GM15510 (cell line): ENCODE measurements around the gene UQCC2.

Experiments used
- POLR2A ChIP-seq: IDR thresholded peaks from 3 replicates; pipeline ENCODE4 v1.6.1; 2011; ENCODE audit warnings: borderline replicate concordance; ENCODE audit not compliant: insufficient read length; ENCODE audit errors: extremely low read depth

Gene UQCC2

DNA sequence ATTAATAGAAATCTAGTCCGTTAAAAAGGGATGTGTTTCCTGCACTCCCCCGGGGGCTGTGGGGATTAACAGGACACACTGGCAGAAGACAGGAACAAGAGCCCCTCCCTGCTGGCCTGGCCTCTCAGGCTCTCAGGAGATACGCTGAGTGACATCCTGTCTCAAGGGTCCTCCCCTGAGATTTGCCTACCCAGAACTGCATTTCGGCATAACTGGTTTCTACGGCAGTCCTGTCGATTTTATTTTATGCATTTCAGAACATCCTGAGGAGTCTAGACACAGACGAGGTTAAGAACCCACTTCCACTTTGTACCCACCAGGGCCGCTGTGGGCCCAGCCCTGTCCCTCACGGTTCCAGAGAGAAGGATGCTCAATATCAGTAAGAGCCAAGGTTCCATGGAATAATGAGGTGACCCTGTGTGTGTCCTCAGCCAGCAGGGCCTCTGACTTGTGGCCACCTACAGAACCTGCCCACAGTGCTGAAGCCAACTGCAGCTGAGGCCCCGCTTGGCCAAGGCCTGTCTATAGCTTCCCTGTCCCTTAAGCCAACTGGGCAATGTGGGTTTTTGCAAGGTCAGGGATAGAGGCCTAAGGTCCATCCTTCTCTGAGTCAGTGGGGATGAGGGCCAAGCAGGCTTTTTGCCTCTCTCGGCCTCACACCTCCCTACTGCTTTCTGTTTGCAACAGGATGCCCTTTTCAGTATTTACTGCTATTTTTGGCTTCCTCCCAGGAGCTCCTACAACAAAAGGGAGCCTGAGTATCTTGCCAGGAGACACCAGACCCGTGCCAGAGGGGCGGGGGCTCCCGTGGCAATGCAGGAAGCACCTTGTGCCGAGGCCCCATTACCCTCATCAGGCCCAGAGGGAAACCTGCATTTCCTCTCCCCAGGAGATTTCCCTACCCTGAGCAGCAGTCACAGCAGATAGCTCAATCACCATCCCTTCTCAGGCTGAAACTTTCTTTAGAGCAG lies 14.7 kb downstream of the UQCC2 start:
- no peak for TF ChIP-seq POLR2A

DNA sequence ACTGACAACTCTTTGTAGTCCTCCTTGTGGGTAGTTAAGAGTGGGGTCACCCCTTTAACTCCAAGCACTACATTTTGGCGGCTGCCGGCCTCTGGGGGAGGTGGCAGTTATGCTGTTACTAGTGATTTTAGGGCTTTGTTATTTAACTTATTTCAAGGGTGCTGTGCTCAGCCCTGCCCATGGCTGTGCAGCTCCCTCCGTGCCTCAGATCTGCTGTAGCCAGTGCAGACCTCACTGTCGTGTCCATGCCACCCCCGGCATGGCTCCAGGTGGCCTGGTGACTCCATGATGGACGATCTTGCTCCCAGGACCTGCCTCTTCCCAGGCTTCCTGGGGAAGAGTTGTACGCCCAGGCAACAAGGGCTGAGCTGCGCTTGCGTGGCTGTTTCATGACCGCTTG lies 15.4 kb downstream of the UQCC2 start:
- TF ChIP-seq POLR2A, result no peak

DNA sequence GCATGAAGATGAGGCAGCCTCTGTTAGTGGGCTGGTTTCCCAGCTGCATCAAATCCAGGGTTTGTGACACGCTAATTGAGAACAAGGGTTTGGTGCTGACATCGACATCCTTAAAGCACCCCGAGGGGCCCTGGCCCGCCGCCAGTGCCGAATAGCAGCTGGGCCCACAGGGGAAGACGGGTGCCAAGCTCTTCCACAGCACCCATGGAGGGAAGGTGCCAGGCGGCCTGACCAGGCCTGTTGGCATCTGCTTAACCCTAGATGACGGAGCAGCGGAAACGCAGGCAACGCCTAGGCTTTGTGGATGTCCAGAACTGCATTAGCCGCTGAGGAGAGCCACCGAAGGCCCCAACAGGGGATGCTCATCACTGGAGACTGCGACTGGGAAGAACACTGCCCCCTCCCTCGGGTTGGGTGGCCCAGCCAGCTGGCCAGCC lies 16.0 kb downstream of the UQCC2 start:
- TF ChIP-seq POLR2A, result no peak

- TF ChIP-seq POLR2A, result no peak
Observed at GRCh38 chr6:33694977-33695376, 16.5 kb downstream of the UQCC2 start.

DNA sequence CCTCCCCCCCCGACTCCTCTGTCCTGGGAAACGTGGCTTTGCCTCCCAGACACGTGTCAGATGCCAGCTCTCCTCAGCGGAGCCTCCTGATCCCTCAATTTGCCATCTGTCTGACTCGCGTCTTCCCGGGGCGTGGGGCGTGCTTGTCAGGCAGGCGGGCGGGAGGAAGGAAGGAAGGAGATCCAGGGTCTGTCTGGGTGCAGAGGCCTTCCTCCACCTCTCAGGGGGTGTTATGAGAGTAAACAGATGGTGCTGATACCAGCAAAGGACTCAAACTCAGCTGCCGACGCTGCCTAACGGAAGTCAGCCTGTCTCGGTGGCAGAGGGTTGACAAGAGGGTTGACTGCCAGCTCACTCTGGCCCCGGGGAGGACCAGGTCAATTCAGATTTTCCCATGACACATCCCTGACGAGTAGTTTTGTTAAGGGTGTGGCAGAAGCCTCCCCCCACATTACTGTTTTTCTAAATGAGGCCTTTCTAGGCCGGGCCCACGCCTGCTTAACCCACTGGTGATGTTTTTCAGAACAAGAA lies 17.0 kb downstream of the UQCC2 start:
- no peak for TF ChIP-seq POLR2A

DNA sequence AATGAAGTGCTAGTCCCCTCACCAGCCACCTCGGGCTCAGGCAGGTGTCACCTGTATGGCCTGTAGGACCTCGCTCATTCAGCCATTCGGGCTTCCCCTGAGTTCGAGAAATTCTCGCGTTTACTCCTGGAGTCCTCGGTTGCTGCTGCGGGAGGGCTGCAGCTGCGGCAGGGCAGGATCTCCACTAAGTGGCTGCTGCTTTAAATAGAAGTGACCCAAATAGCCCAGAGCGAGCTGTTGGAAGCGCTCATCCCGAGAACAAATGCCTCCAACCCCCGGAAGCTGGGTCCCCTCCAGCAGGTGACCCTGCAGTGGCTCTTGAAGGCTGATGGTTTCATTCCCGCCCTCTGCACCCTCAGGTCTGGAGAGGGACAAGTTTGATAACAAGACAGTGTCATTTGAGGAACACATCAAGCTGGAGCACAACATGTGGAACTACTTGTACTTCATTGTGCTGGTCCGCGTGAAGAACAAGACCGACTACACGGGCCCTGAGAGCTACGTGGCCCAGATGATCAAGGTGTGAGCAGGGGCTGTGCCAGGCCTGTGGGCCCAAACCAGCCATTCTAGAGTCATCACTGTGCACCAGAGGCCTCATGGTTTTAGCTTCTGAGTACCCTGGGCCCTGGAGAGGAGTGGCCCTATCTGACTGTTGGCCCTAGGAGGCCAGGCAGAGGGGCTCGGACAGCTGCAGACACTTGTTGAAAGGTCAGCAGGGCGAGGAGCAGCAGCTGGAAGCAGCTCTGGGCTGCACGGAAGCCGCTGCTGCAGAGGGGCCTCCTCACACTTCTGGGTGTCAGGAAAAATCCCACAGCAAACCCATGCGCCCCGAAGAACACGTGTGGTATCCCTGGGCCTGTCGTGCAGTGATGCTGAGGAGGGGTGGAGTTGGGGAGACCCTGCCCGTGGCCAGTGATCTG lies 18.1 kb downstream of the UQCC2 start:
- TF ChIP-seq POLR2A, result no peak

GRCh38 chr6:33692760-33693158 lies 18.7 kb downstream of the UQCC2 start:
- TF ChIP-seq POLR2A, result no peak

GRCh38 chr6:33692078-33692759 lies 19.3 kb downstream of the UQCC2 start:
- TF ChIP-seq POLR2A, result no peak

DNA sequence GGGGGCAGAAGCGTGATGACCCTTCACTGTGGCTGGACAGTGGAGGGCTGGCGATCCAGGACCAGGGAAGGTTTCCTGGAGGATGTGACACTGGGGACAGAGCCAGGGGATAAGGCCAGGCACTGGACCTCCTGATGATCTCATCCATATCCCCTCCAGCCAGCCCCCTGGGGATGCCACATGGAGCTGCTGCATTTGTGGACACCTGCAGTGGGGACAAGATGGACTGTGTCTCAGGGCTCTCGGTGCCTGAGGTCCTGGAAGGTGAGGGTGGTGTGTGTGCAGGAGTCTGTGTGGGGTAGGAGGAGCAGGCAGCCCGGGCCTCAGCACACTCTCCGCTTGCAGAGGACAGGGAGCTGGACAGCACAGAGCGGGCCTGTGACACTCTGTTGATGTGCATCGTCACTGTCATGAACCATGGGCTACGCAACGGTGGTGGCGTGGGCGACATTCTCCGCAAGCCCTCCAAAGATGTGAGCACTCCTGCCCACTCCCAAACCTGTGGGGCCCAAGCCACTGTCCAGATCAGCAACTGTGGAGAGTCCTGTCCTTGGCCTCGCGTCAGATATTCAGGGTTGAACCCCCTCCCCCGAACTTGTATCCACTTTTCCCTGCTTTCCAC lies 19.9 kb downstream of the UQCC2 start:
- no peak for TF ChIP-seq POLR2A

DNA sequence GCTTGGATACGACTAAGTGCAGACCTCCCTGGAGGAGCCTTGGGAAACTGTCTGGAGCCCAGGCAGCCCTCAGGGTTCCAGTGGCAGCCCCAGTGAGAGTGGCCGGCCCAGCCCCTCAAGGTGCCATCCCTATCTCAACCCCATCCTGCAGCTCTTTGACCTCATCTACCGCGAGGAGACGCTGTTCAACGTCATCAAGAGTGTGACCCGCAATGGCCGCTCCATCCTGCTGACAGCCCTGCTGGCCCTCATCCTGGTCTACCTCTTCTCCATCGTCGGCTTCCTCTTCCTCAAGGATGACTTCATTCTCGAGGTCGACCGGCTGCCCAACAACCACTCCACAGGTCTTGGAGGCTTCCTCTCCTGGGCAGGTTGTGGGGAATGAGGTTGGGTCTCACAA lies 20.7 kb downstream of the UQCC2 start:
- no peak for TF ChIP-seq POLR2A

DNA sequence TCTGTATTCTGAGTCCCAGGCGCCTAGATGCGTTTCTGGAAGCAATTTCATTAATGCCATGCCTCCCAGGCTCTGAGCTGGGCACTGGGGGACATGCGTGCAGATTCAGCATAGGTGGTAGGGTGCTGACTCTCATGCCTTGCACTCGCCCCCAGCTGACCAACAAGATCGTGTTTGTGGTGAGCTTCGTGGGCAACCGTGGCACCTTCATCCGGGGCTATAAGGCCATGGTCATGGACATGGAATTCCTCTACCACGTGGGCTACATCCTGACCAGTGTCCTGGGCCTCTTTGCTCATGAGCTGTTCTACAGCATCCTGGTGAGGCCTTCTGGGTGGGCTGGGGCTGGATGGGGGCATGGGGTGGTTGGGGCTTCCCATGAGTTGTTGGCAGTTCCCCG lies 21.6 kb downstream of the UQCC2 start:
- no peak for TF ChIP-seq POLR2A

DNA sequence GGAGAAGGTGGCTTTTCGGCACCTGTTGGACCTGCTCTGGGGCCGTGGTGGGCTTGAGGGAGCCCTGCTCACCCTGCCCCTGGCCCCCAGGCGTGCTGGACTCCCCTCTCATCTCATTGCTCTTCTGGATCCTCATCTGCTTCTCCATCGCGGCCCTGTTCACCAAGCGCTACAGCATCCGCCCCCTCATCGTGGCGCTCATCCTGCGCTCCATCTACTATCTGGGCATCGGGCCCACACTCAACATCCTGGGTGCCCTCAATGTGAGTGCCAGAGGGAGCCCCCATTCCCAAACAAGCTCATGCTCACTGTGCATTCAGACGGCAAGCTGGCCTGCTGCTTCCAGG lies 22.4 kb downstream of the UQCC2 start:
- TF ChIP-seq POLR2A, result no peak

GRCh38 chr6:33688451-33689147 lies 22.9 kb downstream of the UQCC2 start:
- no peak for TF ChIP-seq POLR2A

DNA sequence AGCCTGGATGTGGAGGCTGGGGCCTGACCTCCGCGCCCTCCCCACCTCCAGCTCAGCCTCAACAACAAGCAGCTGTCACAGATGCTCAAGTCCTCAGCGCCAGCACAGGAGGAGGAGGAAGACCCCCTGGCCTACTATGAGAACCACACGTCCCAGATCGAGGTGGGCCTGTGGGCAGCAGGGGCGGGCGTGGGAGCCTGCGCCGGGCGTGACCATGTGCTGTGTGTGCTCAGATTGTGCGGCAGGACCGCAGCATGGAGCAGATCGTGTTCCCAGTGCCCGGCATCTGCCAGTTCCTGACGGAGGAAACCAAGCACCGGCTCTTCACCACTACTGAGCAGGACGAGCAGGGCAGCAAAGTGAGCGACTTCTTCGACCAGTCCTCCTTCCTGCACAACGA lies 23.5 kb downstream of the UQCC2 start:
- no peak for TF ChIP-seq POLR2A
